ENCODE measurements around the gene ARID5A.

DNA sequence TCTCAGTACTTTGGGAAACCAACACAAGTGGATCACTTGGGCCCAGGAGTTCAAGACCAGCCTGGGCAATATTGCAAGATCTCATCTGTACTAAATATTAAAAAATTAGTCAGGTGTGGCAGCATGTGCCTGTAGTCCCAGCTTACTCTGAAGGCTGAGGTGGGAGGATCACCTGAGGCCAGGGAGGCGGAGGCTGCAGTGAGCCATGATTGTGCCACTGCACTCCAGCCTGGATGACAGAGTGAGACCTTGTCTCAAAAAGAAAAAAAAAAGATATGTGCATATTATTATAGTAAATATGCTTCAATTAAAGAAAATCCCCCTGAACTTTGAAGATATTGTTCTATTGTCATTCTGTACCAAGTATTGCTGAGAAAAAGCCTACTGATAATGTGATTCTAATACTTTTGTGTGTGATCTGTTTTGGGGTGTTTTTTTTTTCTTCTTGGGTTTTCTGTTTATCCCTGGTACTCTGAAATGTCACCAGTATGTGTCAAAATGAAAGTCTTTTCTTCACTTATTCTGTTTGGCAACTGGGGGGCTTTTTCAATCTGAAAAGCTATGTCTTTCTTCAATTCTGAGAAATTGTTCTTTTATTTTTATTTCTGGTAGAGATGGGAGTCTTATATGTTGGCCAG, 44.6 kb upstream of the ARID5A start:
- TF ChIP-seq NANOG (IDR thresholded peaks at IDR 0.05; ENCODE audit: borderline replicate concordance) (no peak), POLR2AphosphoS5 (IDR thresholded peaks at IDR 0.05; ENCODE audit: low read depth) (no peak)
- TF ChIP-seq, protein P1, sequence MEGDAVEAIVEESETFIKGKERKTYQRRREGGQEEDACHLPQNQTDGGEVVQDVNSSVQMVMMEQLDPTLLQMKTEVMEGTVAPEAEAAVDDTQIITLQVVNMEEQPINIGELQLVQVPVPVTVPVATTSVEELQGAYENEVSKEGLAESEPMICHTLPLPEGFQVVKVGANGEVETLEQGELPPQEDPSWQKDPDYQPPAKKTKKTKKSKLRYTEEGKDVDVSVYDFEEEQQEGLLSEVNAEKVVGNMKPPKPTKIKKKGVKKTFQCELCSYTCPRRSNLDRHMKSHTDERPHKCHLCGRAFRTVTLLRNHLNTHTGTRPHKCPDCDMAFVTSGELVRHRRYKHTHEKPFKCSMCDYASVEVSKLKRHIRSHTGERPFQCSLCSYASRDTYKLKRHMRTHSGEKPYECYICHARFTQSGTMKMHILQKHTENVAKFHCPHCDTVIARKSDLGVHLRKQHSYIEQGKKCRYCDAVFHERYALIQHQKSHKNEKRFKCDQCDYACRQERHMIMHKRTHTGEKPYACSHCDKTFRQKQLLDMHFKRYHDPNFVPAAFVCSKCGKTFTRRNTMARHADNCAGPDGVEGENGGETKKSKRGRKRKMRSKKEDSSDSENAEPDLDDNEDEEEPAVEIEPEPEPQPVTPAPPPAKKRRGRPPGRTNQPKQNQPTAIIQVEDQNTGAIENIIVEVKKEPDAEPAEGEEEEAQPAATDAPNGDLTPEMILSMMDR (conservative IDR thresholded peaks at IDR 0.05; ENCODE audit: low read depth in 2 of 2), result no peak
